Kidney glomerular epithelial cell (primary cell): ENCODE data around the gene CHSY1.

Experiments
- DNase-seq: peaks from one replicate; lab custom pipeline; 2025; lab: John Stamatoyannopoulos, UW

Gene CHSY1

DNA sequence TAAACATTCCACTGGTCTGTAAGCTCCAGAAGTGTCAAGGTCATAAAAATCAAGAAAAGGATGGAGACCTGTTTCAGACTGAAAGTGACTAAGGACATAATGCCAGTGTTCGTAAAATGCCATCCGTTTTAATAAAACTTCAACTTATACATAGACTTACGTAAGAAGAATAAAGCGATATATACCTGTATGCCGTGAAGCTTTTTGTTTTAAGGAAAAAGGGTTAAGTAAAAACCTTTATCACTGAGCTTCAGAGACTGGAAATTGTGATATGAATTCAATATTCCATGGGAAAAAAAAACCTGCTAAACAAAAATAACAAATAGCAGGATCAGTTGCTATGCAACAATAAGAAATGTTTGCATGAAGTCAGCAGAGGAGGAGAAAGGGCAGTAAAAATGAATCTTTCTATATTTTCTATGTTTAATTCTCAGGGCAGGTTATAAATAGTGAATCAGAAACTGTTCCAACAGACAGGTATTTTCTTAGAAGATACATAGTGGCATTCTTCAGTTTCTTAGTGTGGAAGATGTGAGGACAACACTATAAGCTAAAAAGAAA, 42.5 kb downstream of the CHSY1 start:
- no peak for DNase-seq

DNA sequence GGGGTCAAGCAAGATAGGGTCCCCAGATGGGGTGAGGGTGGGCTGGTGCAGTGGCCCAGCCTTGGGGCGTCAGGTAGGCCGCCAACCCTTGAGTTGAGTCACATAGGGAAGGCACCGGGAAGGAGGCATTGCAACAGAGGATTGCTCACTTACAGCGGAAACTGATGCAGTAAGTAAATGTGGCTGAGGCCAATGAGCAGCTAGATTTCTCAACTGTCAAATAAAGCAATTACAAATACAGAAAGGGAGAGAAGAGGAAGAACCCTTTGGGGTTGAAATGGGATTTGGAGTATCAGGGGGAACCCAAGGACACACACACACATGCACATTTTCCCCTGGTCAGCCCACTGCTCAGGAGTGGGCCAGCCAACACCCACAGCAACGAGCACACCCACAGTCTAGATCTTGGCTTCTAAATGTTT, 44.0 kb downstream of the CHSY1 start:
- DNase-seq: no peak

DNA sequence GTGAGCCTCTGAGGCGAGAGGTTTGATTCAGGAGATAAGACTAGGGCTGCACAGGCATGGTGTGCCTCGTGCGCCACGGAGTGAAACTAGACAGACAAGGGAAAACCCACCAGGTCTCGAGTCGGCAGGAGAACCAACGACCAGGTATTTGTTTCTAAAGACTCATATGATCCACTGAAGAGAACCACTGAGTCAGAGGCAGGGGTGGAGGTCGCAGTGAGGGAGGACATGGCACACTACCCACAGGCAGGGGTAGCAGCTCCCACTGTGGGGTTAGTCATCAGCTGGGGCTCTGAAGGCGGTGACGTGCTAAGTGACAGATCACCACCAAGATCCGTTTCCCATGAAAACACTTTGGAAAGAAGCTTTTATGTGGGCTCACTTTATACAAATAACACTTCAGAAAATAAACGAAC, 45.7 kb downstream of the CHSY1 start:
- DNase-seq: peak; percentile 78

DNA sequence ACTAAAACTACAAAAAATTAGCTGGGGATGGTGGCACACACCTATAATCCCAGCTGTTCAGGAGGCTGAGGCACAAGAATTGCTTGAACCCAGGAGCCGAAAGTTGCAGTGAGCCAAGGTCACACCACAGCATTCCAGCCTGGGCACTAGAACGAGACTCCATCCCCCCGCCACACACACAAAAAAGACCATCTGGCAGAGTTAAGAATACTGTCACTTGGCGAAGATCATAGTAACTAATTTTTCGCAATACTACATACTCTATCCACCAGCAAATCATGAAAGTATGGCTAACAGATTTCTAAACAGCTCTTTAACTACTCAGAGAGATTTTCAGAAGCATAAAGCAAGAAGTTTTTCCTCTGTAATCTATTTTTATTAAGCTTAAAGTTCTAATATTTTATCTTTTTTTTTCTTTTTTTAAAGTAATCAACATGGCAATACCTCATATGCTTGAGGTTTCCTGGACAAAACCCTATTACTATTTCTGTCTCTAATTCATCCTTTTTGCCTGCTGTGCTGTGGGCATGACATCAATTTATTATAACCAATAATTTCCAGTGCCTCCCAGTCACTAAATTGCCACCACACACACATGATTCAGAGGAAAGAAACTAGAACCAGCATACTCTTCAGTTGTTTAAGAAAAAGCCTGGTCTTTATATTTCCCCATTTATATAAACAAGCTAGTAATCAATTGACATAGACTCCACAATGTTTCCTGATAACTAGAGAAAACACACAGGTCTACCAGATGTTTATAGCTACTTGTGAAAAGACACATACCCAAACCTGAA, 46.9 kb downstream of the CHSY1 start:
- DNase-seq: no peak

DNA sequence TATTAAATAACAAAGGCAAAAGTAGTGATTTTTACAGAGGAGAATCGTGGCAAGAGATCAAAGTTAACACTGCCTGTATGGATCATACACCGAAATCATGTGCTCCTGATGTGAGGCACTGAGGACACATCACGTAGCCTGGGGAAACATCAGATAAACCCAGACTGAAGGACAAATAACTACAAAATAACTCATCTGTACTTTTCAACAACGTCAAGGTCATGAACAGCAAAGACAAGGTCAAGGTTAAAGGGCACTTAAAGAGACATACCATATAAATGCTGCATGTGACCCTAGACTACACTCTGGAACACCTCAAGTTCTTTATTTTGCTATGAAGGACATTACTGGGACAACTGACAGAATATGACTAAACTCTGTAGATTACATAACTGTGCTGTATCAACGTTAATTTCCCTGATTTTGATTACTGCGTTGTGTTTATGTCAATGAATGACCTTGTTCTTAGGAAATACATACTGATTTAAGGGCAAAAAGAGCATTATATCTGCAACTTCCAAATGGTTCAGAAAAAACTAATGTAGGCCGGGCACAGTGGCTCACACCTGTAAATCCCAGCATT, 48.1 kb downstream of the CHSY1 start:
- DNase-seq: no peak

DNA sequence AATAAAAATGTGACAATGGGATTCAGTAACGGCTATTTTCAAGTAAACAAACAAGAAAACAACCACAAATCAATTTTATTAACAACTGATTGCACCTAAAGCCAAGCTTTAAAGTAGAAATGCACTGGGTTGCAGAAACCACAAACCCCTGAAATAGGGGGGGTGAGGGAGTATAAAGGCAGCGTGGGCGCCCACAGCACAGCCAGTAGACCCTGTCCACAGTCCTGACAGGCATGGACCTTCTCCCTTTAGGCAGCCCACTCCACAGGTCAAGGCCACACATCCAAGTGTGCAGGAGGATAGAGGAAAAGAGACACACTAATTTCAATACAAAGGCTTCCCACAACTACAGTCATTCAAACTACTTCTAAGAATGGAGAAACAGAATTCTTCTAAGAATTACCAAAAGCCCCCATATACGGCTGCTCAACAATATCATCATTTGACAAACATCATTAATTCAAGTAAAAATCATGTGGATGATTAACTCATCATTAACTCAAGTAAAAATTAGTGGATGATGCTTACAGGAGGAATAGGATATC, 48.7 kb downstream of the CHSY1 start:
- no peak for DNase-seq

DNA sequence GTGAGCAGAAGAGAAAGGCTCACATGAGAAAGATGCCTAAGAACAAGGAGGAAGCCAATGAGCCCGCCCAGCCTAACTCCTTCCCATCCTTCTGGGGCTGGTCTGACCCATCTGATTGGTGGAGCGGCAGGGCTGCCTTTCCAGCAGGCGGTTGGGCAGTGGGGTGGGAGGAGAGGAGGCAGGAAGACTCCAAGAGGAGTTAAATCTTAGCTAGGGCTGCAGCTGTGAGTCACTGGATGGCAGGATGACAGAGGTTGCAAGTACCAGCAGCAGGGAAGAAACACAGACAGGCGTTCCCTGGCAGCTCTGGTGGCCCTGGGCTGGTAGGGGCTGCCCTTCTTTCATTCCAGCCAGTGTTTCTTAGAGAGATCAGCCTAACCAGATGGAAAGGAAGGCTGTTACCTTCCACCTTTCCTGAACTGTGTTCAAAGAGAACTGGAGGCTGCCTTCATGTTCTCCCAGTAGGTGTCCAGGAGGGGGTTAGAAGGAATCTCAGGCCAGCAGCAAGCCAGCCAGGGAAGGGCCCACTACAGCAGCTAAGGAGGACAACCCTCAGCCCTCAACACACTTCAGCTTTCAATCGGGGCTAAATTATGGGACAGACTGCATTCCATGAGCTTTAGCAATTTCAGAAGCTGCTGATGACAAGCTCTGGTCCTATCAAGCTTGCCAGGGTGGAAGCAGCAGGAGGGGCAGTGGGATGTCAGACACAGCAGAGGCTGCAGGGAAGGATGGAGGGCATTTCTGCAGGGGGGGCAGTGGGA, 50.3 kb downstream of the CHSY1 start:
- DNase-seq: peak; percentile 98

DNA sequence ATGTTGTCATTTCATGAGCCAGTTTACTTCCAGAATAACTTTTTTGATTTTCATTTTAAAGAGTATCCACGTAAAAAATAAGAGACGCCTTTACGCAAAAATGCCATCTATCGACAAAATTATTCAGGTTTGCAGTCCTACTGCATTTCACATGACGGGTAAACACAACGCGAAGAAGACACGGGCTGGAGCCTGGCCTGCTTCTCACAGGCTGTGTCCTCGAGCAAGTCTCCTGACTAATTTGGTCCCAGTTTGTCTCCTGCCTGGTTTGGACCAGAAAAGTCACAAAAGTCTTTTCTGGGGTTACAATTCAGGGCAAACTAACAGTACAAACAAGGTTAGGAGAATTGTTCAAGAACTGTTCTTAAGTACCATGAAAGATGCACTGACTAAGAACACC, 51.7 kb downstream of the CHSY1 start:
- DNase-seq: no peak

DNA sequence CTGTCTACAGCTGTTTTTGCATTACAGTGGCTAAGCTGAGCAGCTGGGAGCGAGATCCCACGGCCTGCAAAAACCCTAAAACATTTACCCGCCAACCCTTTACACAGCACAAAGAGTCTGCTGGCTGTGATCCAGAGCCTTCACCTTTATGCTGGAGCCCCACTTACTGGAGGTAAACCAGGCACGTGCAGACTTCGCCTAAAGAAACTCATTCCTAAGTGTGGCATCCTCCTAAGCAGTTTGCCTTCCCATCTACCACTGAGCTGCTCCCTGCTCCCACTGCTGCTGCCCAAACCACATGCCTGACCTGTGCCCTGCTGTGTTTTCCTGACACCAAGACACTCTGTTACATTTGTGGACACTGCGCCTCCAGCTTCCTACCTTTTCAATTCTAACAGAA, 53.0 kb downstream of the CHSY1 start:
- DNase-seq: no peak

DNA sequence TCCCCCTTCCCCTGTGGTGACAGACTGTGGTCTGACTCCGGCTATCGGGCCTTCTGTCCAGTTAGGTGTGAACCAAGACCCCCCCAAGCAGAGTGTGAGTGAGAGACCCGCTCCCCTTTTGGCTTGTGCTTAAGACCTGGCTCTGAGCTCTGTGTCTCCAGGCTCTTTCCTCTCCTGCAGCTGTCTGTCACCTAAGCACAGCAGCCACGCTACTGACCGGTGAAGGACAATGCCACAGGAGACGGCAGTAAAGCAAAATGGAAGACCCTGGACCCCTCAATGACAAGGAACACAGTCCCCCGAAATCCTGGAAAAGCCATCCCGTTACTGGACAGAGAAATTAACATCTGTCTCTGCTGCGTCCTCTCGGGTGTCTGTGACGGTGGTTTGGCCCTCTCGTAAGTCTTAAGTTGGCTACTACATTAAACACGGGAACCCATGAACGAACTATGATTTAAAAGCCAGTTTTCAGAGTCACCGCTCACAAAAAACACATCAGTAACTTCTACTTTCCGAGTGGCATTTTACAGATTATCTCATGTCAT, 53.7 kb downstream of the CHSY1 start:
- no peak for DNase-seq

DNA sequence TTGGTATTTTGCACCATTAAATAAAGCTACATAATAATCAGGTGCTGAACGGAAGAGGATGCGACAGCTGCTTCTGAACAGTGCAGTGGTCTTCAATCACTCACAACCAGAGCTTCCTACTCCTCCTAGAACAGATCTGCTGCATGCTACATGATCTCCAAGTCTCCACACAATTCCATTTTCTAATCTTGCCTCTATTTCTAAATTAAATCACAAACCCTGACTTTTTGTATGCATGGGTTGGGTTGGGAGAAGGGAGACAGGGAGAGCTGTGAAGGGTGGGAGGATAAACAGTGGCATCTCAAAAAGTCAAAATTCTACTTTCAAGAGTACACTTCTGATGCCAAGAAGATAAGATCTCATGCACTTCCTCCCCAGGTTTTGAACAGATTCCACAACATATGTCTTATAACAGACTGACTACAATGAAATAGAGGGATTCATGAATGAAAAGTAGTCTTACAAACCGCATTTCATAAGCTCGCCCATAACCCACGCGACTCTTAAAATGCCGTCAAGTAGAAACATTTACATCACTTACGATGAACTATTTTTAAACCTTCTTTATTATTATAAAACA, 57.2 kb downstream of the CHSY1 start:
- no peak for DNase-seq

DNA sequence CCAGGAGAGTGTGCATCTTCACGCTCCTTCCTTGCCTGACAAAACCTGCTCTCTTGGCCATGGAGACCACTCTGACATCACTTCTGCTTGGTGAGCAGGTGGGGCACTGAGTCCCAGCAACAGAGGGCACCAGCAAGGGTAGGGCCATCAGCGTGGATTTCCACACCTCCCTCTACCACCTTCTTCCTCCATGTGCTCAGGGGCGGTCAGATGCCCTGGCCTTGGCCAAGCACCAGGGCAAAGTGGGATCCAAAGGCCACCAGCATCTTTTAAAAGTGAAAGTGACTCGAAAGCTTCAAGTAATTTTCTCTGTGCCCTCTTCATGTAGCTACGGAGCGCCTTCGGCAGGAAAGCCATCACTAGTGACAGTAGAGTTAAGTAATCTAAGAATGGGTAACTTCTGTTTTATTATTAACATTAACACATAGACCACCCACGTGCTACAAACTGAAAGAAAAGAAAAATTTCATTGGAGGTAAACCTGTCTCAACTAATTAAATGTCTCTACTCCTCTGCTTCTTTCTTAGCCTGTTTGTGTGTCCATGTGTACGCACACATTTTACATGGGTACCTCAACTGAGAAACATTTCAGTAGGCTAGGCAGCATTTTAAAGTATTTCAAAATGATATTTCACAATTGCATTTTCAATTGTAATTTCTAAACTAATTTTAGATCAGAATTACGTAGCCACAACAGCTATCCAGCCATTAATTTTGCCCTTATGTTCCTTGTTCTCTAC, 57.9 kb downstream of the CHSY1 start:
- DNase-seq: no peak

DNA sequence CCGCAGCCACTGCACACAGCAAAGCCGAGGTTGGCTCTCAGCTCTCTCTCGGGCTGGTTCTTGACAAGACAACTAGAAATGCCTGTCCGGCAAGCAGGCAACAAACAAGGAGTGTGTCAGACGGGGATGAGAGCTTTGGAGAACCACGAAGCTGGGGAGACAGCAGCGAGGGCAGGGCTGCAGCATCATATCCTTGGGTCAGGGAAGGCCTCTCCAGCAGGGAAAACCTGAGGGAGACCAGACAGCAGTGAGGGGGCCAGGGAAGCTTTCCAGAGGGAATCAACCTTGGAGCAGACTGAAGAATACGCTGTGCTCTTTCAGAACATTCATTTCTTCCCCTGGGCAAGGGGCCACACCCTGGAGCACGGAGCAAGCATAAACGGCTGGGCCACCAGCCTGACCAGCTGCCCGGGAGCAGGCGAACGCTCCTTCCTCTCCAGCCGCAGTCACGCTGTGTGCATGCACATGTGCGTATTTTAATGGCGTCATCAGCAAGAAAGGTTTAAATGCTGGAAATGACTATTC, 58.7 kb downstream of the CHSY1 start:
- no peak for DNase-seq

DNA sequence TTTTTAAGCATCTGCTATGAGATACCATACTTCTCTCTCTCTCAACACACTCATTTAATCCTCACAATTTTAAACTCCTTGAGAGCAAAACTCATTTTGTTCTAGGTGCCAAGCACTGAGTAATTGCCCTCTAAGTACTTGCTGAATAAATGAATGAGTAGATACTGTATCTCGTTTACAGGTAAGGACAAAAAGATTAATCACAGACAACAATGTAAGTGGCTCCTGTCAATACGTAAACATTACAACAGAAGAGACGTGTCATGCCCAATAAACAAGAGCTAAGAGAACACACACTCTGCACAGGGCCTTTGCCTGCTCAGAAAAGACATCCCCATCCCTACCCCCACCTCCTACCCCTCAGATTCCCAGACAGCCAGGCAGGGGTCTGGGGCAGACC, 59.8 kb downstream of the CHSY1 start:
- no peak for DNase-seq

DNA sequence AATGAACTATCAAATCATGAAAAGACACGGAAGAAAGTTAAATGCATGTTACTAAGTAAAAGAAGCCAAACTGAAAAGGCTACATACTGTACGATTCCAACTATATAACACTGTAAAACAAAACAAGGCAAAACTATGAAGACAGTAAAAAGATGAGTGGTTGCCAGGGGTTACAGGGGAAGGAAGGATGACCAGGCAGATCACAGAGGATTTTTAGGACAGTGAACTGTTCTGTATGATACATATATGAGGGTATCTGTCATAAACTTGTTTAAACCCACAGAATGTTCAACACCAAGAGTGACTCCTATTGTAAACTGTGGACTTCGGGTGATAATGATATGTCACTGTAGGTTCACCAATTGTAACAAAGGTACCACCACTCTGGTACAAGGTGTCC, 60.6 kb downstream of the CHSY1 start:
- DNase-seq: no peak

DNA sequence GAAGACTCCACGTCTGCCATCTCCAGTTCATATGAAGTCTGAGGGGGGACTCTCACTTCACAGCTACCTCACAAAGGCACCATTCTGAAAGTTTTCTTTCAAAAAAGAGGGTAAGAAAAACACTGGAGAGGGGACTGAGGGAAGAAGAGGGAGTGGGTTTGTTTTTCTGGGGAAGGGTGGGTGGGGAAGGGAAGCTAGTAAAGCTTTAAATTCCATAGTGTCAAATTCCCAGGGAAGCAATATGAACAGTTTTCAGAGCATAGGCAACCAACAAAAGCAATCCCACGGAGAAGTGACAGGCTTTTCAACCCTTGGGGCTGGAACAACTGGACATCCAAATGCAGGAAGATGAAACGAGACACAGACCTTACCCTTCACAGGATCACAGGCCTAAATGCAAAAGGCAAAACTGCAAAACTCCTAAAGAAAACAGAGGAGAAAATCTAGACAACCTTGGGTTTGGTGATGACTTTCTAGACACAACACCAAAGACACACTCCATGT, 61.7 kb downstream of the CHSY1 start:
- no peak for DNase-seq

DNA sequence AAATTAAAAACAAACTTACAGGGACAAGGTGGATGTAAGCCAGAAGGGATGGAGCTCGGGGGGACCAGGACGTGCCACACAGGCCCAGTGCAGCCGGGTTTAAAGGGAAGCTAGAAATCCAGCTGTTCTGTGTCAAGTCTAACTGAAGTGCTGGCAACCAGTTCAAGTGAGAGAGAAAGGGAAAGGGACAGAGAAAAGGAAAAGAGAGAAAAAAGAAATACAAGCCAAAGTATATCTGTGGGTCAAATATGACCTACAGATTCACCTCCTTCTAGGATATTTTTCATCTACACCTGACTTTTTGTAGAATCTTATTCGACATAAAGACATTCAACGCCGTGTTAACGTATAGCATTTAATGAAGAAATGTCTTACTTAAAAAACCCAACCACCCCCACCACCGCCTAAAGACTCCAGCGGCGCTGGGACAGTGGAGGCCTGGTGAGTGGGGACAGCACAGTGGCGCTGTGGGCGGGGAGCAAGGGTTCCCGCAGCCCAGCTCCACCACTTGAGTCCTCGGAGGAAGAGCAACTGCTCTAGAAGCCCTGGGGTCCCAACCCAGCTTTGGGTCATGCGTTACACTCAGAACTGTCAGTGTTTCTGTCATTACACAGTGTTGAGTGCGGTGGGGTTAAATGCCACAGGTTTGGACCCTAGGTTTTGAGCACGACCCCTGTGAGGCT, 62.3 kb downstream of the CHSY1 start:
- no peak for DNase-seq

DNA sequence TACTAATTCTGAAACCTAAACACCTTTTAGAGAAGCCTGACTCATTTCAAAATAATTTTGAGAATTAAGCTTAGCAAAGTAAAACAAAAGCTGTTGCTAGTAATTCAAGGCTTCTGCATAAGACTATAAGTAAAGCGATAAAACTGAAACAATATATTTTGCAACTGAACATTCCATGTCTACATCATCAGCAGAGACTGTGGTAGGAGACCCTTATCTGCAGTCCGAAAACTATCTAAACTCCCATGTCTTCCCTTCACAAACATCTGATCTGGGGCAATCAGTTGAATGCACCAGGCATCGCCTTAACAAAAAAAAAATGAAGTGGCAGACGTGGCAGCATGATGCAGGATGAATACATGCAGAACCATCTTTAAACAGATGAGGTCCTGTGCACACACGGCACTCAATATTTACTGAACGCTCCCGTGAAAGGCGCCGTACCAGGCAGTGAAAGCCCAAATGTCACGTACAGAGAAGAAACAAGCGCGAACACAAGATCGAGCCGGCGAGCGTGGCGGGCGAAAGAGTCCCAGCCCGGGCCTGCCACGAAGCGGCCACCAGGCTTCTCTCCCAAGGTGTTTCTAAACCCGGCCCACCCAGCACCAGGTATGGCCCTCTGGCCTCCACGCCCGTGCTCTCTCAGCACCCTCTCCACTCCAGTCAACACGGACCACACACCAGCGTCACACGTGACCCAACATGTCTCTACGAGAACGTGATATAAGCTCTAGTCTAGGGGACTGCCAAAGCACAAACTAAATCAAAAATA, 63.0 kb downstream of the CHSY1 start:
- DNase-seq: peak; percentile 68
